Measurements from ENCODE around the gene RD3L. TPM values are rescaled to one million over a fixed set of nuclear protein-coding genes. Genes with fewer than 3 reads are reported as not detected.

The RD3L gene
- total and polyA plus RNA-seq, 10 of the 15 experiments (the other 5 are each of a cell fraction or from before 2014, with no cell fraction given): not detected

DNA sequence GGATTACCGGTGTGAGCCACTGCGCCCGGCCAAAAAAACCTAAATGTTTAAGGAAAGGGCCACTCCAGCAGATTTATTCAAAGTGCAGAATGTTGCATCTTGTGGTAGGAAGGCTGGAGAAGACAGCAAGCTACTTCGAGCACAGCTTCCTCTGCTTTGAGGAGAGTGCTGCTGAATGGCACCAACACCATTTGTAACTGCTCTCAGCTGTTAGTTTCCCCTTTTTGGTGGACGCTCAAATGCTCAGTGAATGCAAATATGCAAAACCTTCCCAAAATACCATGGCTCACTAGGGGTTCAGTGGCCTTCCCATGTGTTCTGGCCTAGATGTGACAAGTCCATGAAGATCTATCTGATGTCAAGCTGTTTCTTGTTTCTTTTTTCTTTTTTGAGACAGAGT, 17.0 kb downstream of the RD3L start (continued):
- TF ChIP-seq, protein P1, sequence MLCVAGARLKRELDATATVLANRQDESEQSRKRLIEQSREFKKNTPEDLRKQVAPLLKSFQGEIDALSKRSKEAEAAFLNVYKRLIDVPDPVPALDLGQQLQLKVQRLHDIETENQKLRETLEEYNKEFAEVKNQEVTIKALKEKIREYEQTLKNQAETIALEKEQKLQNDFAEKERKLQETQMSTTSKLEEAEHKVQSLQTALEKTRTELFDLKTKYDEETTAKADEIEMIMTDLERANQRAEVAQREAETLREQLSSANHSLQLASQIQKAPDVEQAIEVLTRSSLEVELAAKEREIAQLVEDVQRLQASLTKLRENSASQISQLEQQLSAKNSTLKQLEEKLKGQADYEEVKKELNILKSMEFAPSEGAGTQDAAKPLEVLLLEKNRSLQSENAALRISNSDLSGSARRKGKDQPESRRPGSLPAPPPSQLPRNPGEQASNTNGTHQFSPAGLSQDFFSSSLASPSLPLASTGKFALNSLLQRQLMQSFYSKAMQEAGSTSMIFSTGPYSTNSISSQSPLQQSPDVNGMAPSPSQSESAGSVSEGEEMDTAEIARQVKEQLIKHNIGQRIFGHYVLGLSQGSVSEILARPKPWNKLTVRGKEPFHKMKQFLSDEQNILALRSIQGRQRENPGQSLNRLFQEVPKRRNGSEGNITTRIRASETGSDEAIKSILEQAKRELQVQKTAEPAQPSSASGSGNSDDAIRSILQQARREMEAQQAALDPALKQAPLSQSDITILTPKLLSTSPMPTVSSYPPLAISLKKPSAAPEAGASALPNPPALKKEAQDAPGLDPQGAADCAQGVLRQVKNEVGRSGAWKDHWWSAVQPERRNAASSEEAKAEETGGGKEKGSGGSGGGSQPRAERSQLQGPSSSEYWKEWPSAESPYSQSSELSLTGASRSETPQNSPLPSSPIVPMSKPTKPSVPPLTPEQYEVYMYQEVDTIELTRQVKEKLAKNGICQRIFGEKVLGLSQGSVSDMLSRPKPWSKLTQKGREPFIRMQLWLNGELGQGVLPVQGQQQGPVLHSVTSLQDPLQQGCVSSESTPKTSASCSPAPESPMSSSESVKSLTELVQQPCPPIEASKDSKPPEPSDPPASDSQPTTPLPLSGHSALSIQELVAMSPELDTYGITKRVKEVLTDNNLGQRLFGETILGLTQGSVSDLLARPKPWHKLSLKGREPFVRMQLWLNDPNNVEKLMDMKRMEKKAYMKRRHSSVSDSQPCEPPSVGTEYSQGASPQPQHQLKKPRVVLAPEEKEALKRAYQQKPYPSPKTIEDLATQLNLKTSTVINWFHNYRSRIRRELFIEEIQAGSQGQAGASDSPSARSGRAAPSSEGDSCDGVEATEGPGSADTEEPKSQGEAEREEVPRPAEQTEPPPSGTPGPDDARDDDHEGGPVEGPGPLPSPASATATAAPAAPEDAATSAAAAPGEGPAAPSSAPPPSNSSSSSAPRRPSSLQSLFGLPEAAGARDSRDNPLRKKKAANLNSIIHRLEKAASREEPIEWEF (IDR thresholded peaks at IDR 0.05; ENCODE audit: insufficient replicate concordance, low read depth, low read length): no peak
- TF ChIP-seq WRNIP1 (IDR thresholded peaks at IDR 0.05; ENCODE audit: borderline replicate concordance, low read depth, low read length) (no peak), PAX5 (IDR thresholded peaks at IDR 0.05; ENCODE audit: borderline replicate concordance, low read depth, low read length) (no peak), FOS (IDR thresholded peaks at IDR 0.05; ENCODE audit: borderline replicate concordance, extremely low read depth, insufficient read length) (no peak)

DNA sequence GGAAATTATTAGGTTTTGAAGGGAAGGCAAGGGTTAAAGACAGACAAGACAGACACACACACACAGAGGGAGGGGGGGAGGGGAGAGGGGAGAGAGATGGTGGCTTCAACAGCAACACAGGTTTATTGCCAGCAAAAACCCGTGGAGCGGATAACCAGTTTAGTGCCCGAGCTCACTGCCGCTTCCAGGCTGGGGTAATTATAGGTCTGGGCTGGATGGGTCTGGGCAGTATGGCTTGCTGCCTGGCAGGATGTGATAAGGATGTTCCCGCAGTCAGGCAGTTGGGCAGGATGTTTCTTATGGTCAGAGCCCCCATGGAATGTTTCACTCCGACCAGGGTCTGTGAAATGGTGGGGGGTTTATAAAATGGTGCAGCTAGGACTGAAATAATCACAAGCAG, 18.5 kb downstream of the RD3L start:
- no TSS peak for BruUV-seq (replicated peaks)
- H3K9me3 ChIP-seq (replicated peaks; ENCODE audit: control insufficient read depth, insufficient read depth, low read length): no peaks in the 10 kb centered on the region
- peaks cover 22% of the 10 kb centered on the region for H3K79me2 ChIP-seq (ENCODE audit: control insufficient read depth, insufficient read depth, low read length)
- no peaks in the 10 kb centered on the region for H4K20me1 ChIP-seq (ENCODE audit: control insufficient read depth, insufficient read depth)
- no peaks in the 10 kb centered on the region for H3K27me3 ChIP-seq (replicated peaks in 1 of 2; ENCODE audit: control insufficient read depth in 2 of 2, insufficient read depth in 2 of 2, low read length in 1 of 2)
- no peak for DNase-seq (ENCODE audit: low read depth, low spot score)
- no peak for FAIRE-seq
- H3K36me3 ChIP-seq (ENCODE audit: control insufficient read depth in 2 of 2, insufficient read depth in 2 of 2, low read length in 1 of 2): no peaks in the 10 kb centered on the region; a peak in 1 of 4 replicates
- H3K4me1 ChIP-seq (ENCODE audit: control insufficient read depth, insufficient read depth, low read length): no peaks in the 10 kb centered on the region
- WGBS (ENCODE audit: insufficient coverage, insufficient replicate concordance, low lambda C conversion rate, missing lambda C conversion rate): 29% methylated on average over 6 of the region's 6 CpGs
- intact Hi-C loops (cut with micrococcal nuclease; ENCODE audit: unreplicated experiment): no loop called here
- no peak overlapping the region for H3K4me3 ChIP-seq
- no peak overlapping the region for H3K9ac ChIP-seq (ENCODE audit: control insufficient read depth, insufficient read depth, low read length)
- in situ Hi-C loops (cut with MboI): no loop called here
- no peak overlapping the region for H3K27ac ChIP-seq (ENCODE audit: control insufficient read depth, insufficient read depth)
- no peak for ATAC-seq
- ChIA-PET CTCF (interaction anchor here (1.2 to 1.6 kb wide), 2 partner anchors 11 to 51 kb away, joined by 3 to 5 read pairs; no protein-coding TSS in a partner anchor), POLR2A (no interaction called here), RAD21 (ENCODE audit: unreplicated experiment) (no interaction called here), SMC1A (ENCODE audit: uncharacterized antibody, unreplicated experiment) (no interaction called here)
- H3K4me2 ChIP-seq (ENCODE audit: control insufficient read depth, insufficient read depth): no peak overlapping the region
- H2AFZ ChIP-seq (ENCODE audit: control insufficient read depth, low read depth, low read length): no peak overlapping the region
- TF ChIP-seq, protein P2, sequence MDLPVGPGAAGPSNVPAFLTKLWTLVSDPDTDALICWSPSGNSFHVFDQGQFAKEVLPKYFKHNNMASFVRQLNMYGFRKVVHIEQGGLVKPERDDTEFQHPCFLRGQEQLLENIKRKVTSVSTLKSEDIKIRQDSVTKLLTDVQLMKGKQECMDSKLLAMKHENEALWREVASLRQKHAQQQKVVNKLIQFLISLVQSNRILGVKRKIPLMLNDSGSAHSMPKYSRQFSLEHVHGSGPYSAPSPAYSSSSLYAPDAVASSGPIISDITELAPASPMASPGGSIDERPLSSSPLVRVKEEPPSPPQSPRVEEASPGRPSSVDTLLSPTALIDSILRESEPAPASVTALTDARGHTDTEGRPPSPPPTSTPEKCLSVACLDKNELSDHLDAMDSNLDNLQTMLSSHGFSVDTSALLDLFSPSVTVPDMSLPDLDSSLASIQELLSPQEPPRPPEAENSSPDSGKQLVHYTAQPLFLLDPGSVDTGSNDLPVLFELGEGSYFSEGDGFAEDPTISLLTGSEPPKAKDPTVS (IDR thresholded peaks at IDR 0.05; ENCODE audit: low read depth, low read length): no peak
- no peak for TF ChIP-seq GABPA (IDR thresholded peaks at IDR 0.05; ENCODE audit: low read depth)
- no peak for TF ChIP-seq RB1 (IDR thresholded peaks at IDR 0.05; ENCODE audit: borderline replicate concordance)
- no peak for TF ChIP-seq MEF2A (IDR thresholded peaks at IDR 0.05; ENCODE audit: insufficient read depth, low read depth, low read length)
- no peak for TF ChIP-seq FOXM1 (IDR thresholded peaks at IDR 0.05; ENCODE audit: low read depth, low read length)
- no peak for TF ChIP-seq RCOR1 (conservative IDR thresholded peaks at IDR 0.05; ENCODE audit: low read depth, low read length)
- TF ChIP-seq, protein P3, sequence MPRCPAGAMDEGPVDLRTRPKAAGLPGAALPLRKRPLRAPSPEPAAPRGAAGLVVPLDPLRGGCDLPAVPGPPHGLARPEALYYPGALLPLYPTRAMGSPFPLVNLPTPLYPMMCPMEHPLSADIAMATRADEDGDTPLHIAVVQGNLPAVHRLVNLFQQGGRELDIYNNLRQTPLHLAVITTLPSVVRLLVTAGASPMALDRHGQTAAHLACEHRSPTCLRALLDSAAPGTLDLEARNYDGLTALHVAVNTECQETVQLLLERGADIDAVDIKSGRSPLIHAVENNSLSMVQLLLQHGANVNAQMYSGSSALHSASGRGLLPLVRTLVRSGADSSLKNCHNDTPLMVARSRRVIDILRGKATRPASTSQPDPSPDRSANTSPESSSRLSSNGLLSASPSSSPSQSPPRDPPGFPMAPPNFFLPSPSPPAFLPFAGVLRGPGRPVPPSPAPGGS (IDR thresholded peaks at IDR 0.05; ENCODE audit: borderline replicate concordance, insufficient read depth, low read depth, low read length, poor library complexity, severe bottlenecking): no peak
- no peak for TF ChIP-seq TAF1 (IDR thresholded peaks at IDR 0.05; ENCODE audit: borderline replicate concordance, low read depth, low read length)
- no peak for TF ChIP-seq SPI1 (IDR thresholded peaks at IDR 0.05; ENCODE audit: borderline replicate concordance, insufficient read depth, low read depth, low read length)
- no peak for TF ChIP-seq ZZZ3 (IDR thresholded peaks at IDR 0.05; ENCODE audit: control insufficient read depth, insufficient read length, low read depth)
- TF ChIP-seq IKZF2 (IDR thresholded peaks at IDR 0.05): no peak
- no peak for TF ChIP-seq POLR2A (IDR thresholded peaks at IDR 0.05; ENCODE audit: low read depth, low read length)
